Measurements from ENCODE around the gene ALLC. TPM values are rescaled to one million over a fixed set of nuclear protein-coding genes. Genes with fewer than 3 reads are reported as not detected.

ALLC gene
- total and polyA plus RNA-seq, 2 experiments from 2014 or later = not detected

DNA sequence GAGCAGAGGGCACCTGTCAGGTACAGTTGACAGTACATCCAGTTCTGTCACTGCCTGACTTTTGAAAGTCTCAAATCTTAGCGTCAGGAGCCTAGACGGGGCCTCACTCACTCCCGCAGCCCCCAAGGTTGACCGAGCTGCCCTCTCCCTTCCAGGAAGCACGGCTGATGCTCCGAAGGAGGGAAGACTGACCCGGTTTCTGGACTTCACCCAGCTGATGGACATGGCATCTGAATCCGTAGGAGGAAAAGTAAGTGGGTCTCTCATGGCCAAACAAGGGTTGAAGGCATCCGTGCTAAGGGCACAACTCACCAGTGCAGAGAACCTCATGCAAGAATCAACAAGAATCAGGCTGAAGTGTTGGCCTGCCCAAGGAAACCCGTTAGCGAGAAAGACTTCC lies 12.9 kb downstream of the ALLC start:
- Histone ChIP-seq H3F3A (ENCODE audit: insufficient read depth) (no peaks in the 10 kb centered on the region), H3K36me3 (ENCODE audit: low read depth) (no peaks in the 10 kb centered on the region), H3K9ac (no peak overlapping the region), H3K4me1 (ENCODE audit: insufficient read depth) (no peaks in the 10 kb centered on the region), H3K9me3 (ENCODE audit: low read depth) (no peaks in the 10 kb centered on the region), H3K4me3 (no peak overlapping the region), H3K79me2 (ENCODE audit: insufficient read depth) (no peaks in the 10 kb centered on the region), H3K27me3 (replicated peaks; ENCODE audit: insufficient read depth) (peaks cover 10% of the 10 kb centered on the region; the same call in 1 of the 2 replicates), H3K27ac (no peak overlapping the region), H3K9me2 (ENCODE audit: insufficient read depth) (no peaks in the 10 kb centered on the region), H2AFZ (no peak overlapping the region), H4K20me1 (ENCODE audit: insufficient read depth) (no peaks in the 10 kb centered on the region), H3K4me2 (ENCODE audit: unreplicated experiment) (no peak overlapping the region)
- 44 to 49% methylated on average over 11 of the region's 11 CpGs for WGBS, 2 experiments (ENCODE audit: low coverage in 1 of 2, low lambda C conversion rate in 2 of 2, missing lambda C conversion rate in 2 of 2)
- DNase-seq = no peak
- no peak for TF ChIP-seq EZH2phosphoT487 (IDR thresholded peaks at IDR 0.05; ENCODE audit: insufficient read depth, low read depth)
- no peak for TF ChIP-seq EZH2 (IDR thresholded peaks at IDR 0.05; ENCODE audit: insufficient read depth, poor library complexity, severe bottlenecking)
- in situ Hi-C loops (cut with MboI) = loop anchor here (25.0 kb wide), 1 partner anchor 1784 kb away; no protein-coding TSS in a partner anchor

DNA sequence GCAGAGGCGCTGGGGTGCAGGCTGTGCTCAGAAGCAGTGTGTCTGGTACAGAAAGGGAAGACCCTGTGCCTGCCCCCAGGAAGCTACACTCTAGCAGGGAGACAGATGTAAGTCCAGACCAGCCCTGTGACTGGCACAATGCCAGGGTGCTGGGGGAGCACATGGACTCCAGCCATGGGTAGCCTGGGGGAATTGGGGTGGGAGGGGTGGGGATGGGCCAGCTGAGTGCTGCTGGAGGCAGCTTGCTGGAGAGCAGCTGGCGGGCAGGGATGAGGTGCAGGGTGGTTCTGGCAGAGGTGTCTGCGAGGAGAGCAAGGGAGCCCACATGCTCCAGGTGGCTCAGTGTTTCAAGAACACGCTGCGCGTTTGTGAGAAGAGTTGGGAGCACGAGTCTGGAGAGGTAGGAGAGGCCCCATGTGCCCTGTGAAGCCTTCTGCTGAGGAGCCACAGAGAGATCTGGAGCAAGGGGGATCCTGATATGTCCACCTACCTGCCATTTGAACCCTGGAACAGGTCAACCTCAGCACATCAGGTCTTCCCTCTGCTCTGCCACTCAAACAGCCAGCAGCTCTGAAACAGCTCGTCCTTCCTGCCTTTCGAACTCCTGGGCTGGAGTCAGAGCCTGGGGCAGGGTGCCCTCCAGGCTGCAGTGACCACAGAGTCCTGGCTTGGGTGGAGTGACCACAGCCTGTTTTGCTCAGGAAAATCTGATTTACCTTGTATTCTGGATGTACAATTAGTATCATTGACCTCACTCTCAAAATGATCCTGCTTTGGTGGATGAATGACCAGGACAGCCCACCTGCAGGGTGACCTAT lies 15.1 kb downstream of the ALLC start:
- Histone ChIP-seq H3K79me2 (ENCODE audit: insufficient read depth) (no peaks in the 10 kb centered on the region), H3K27ac (no peak overlapping the region), H4K20me1 (ENCODE audit: insufficient read depth) (no peaks in the 10 kb centered on the region), H3K9ac (no peak overlapping the region), H3K9me3 (ENCODE audit: low read depth) (no peaks in the 10 kb centered on the region), H3K36me3 (ENCODE audit: low read depth) (no peaks in the 10 kb centered on the region), H3F3A (ENCODE audit: insufficient read depth) (no peaks in the 10 kb centered on the region), H3K9me2 (ENCODE audit: insufficient read depth) (no peaks in the 10 kb centered on the region), H2AFZ (no peak overlapping the region), H3K4me1 (ENCODE audit: insufficient read depth) (no peaks in the 10 kb centered on the region), H3K4me2 (ENCODE audit: unreplicated experiment) (no peak overlapping the region), H3K4me3 (no peak overlapping the region), H3K27me3 (replicated peaks; ENCODE audit: insufficient read depth) (no peaks in the 10 kb centered on the region; the same call in 1 of the 2 replicates)
- no peak for DNase-seq
- in situ Hi-C loops (cut with MboI) = loop anchor here (25.0 kb wide), 1 partner anchor 1786 kb away; no protein-coding TSS in a partner anchor
- TF ChIP-seq EZH2 (IDR thresholded peaks at IDR 0.05; ENCODE audit: insufficient read depth, poor library complexity, severe bottlenecking) = no peak
- no peak for TF ChIP-seq EZH2phosphoT487 (IDR thresholded peaks at IDR 0.05; ENCODE audit: insufficient read depth, low read depth)
- WGBS, 2 experiments (ENCODE audit: low coverage in 1 of 2, low lambda C conversion rate in 2 of 2, missing lambda C conversion rate in 2 of 2) = 18 to 19% methylated on average over 8 to 9 of the region's 9 CpGs

DNA sequence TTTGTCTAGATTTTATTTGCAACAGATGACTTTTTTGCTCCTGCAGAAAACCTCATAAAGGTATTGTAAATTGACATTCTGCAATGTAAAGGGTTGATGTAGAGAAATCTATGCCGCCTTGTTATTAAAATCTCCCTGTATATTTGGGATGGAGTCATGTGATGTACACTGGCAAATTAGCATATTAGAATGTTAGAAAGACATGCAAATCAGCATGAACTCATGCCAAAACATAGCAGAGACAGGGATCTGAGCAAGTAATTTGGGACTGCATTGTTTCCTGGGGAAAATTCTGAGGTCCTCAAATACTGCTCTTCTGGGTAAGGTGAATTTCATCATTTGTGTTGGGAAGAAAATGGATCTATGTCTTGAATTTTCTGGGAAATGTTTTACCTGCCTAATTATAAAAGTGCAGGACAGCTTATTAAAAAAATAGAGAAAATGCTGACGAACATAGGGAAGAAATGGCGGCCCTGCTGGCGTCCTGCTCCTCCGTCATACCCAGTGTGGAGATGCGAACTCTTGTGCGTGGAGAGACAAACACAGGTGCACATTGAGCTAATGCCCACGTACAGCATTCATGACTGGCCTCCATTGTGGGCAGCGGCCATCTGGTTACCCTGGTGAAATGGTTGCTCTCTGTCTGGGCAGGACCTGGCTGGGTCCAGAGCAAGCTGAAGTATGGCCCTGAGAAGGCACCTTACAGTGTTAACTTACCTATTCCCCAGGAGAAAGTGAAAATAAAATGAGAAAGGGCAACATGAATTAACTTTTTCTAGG lies 16.3 kb downstream of the ALLC start:
- Histone ChIP-seq H3K36me3 (ENCODE audit: low read depth) (no peaks in the 10 kb centered on the region), H3K79me2 (ENCODE audit: insufficient read depth) (no peaks in the 10 kb centered on the region), H3K4me3 (no peak overlapping the region), H3K9me2 (ENCODE audit: insufficient read depth) (no peaks in the 10 kb centered on the region), H3K4me1 (ENCODE audit: insufficient read depth) (no peaks in the 10 kb centered on the region), H3K27ac (no peak overlapping the region), H2AFZ (no peak overlapping the region), H3K9ac (no peak overlapping the region), H3K9me3 (ENCODE audit: low read depth) (no peaks in the 10 kb centered on the region), H4K20me1 (ENCODE audit: insufficient read depth) (no peaks in the 10 kb centered on the region), H3F3A (ENCODE audit: insufficient read depth) (no peaks in the 10 kb centered on the region), H3K27me3 (replicated peaks; ENCODE audit: insufficient read depth) (no peaks in the 10 kb centered on the region; the same call in 1 of the 2 replicates), H3K4me2 (ENCODE audit: unreplicated experiment) (no peak overlapping the region)
- TF ChIP-seq EZH2phosphoT487 (IDR thresholded peaks at IDR 0.05; ENCODE audit: insufficient read depth, low read depth) (no peak), EZH2 (IDR thresholded peaks at IDR 0.05; ENCODE audit: insufficient read depth, poor library complexity, severe bottlenecking) (no peak)
- 51 to 56% methylated on average over 9 of the region's 9 CpGs for WGBS, 2 experiments (ENCODE audit: low coverage in 1 of 2, low lambda C conversion rate in 2 of 2, missing lambda C conversion rate in 2 of 2)
- DNase-seq = no peak
- in situ Hi-C loops (cut with MboI) = loop anchor here (25.0 kb wide), 1 partner anchor 1787 kb away; no protein-coding TSS in a partner anchor

DNA sequence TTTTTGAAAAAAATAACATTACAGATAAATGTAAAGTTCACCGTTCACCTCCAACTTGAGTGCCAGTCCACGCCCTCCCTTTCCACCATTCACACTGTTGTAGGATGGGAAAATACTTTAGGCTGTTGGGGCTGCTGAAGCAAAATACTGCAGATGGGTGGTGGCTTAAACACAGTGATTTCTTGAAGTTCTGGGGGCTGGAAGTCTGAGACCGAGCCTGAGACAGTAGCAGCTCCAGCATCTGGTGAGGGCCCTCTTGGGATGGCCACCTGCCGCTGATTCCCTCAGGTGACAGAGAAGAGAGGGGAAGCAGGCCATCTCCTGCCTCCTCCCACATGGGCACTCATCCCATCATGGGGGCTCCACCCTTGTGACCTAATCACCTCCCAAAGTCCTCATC lies 17.7 kb downstream of the ALLC start:
- DNase-seq = no peak
- Histone ChIP-seq H3K4me2 (ENCODE audit: unreplicated experiment) (no peak overlapping the region), H3K79me2 (ENCODE audit: insufficient read depth) (no peaks in the 10 kb centered on the region), H3K27me3 (replicated peaks; ENCODE audit: insufficient read depth) (no peaks in the 10 kb centered on the region; the same call in 1 of the 2 replicates), H3K4me1 (ENCODE audit: insufficient read depth) (no peaks in the 10 kb centered on the region), H3K9me2 (ENCODE audit: insufficient read depth) (no peaks in the 10 kb centered on the region), H2AFZ (no peak overlapping the region), H3F3A (ENCODE audit: insufficient read depth) (no peaks in the 10 kb centered on the region), H3K9ac (no peak overlapping the region), H4K20me1 (ENCODE audit: insufficient read depth) (no peaks in the 10 kb centered on the region), H3K27ac (no peak overlapping the region), H3K36me3 (ENCODE audit: low read depth) (no peaks in the 10 kb centered on the region), H3K4me3 (no peak overlapping the region), H3K9me3 (ENCODE audit: low read depth) (no peaks in the 10 kb centered on the region)
- 58 to 70% methylated on average over 4 of the region's 4 CpGs for WGBS, 2 experiments (ENCODE audit: low coverage in 1 of 2, low lambda C conversion rate in 2 of 2, missing lambda C conversion rate in 2 of 2)
- TF ChIP-seq EZH2 (IDR thresholded peaks at IDR 0.05; ENCODE audit: insufficient read depth, poor library complexity, severe bottlenecking) (no peak), EZH2phosphoT487 (IDR thresholded peaks at IDR 0.05; ENCODE audit: insufficient read depth, low read depth) (no peak)
- in situ Hi-C loops (cut with MboI) = no loop called here
